ENCODE results near the gene ZNF341. TPM values are rescaled to one million over a fixed set of nuclear protein-coding genes. Genes with fewer than 3 reads are reported as not detected.

Gene ZNF341
- total and polyA plus RNA-seq, 2 experiments from 2014 or later: 2.3 to 2.8 TPM

GRCh38 chr20:33803921-33804337 lies 72.1 kb downstream of the ZNF341 start:
- peak; percentile 88 for DNase-seq
- Histone ChIP-seq H3K9me3 (ENCODE audit: low read depth) (no peaks in the 10 kb centered on the region), H3K4me1 (ENCODE audit: insufficient read depth) (peaks cover 14% of the 10 kb centered on the region), H3K27ac (peak overlapping the region; percentile 79), H3K36me3 (ENCODE audit: low read depth) (no peaks in the 10 kb centered on the region), H3K9me2 (ENCODE audit: insufficient read depth) (no peaks in the 10 kb centered on the region), H3K79me2 (ENCODE audit: insufficient read depth) (no peaks in the 10 kb centered on the region), H2AFZ (peak overlapping the region; percentile 77), H3F3A (ENCODE audit: insufficient read depth) (peaks cover 23% of the 10 kb centered on the region), H3K27me3 (replicated peaks; ENCODE audit: insufficient read depth) (no peaks in the 10 kb centered on the region), H4K20me1 (ENCODE audit: insufficient read depth) (no peaks in the 10 kb centered on the region), H3K4me2 (ENCODE audit: unreplicated experiment) (peak overlapping the region; percentile 54), H3K4me3 (peak overlapping the region; percentile 34; the same call in 1 of the 2 replicates), H3K9ac (peak overlapping the region; percentile 60)
- no peak for TF ChIP-seq EZH2 (IDR thresholded peaks at IDR 0.05; ENCODE audit: insufficient read depth, poor library complexity, severe bottlenecking)
- TF ChIP-seq EZH2phosphoT487 (IDR thresholded peaks at IDR 0.05; ENCODE audit: insufficient read depth, low read depth): no peak
- in situ Hi-C loops (cut with MboI): no loop called here
- WGBS, 2 experiments (ENCODE audit: low coverage in 1 of 2, low lambda C conversion rate in 2 of 2, missing lambda C conversion rate in 2 of 2): 0 to 4% methylated on average over 2 of the region's 2 CpGs

GRCh38 chr20:33808388-33808787 lies 76.6 kb downstream of the ZNF341 start:
- H4K20me1 ChIP-seq (ENCODE audit: insufficient read depth): no peaks in the 10 kb centered on the region; the same call in 1 of the 2 replicates
- no peak for DNase-seq
- H3K9me3 ChIP-seq (ENCODE audit: low read depth): no peaks in the 10 kb centered on the region
- no peaks in the 10 kb centered on the region for H3K36me3 ChIP-seq (ENCODE audit: low read depth)
- no peaks in the 10 kb centered on the region for H3K27me3 ChIP-seq (replicated peaks; ENCODE audit: insufficient read depth)
- peaks cover 21% of the 10 kb centered on the region for H3K4me1 ChIP-seq (ENCODE audit: insufficient read depth)
- H3K9ac ChIP-seq: no peak overlapping the region
- H3K9me2 ChIP-seq (ENCODE audit: insufficient read depth): no peaks in the 10 kb centered on the region
- H2AFZ ChIP-seq: no peak overlapping the region
- WGBS, 2 experiments (ENCODE audit: low coverage in 1 of 2, low lambda C conversion rate in 2 of 2, missing lambda C conversion rate in 2 of 2): 79 to 84% methylated on average over 3 of the region's 3 CpGs
- peaks cover 18% of the 10 kb centered on the region for H3K79me2 ChIP-seq (ENCODE audit: insufficient read depth)
- in situ Hi-C loops (cut with MboI): no loop called here
- no peak overlapping the region for H3K27ac ChIP-seq
- no peak for TF ChIP-seq EZH2phosphoT487 (IDR thresholded peaks at IDR 0.05; ENCODE audit: insufficient read depth, low read depth)
- TF ChIP-seq EZH2 (IDR thresholded peaks at IDR 0.05; ENCODE audit: insufficient read depth, poor library complexity, severe bottlenecking): no peak
- no peak overlapping the region for H3K4me3 ChIP-seq
- peaks cover 36% of the 10 kb centered on the region for H3F3A ChIP-seq (ENCODE audit: insufficient read depth)
- no peak overlapping the region for H3K4me2 ChIP-seq (ENCODE audit: unreplicated experiment)

- DNase-seq: no peak
- no peaks in the 10 kb centered on the region for H3K9me2 ChIP-seq (ENCODE audit: insufficient read depth)
- H3K4me3 ChIP-seq: no peak overlapping the region
- in situ Hi-C loops (cut with MboI): no loop called here
- no peaks in the 10 kb centered on the region for H3K9me3 ChIP-seq (ENCODE audit: low read depth)
- H3K27ac ChIP-seq: no peak overlapping the region
- H3K9ac ChIP-seq: no peak overlapping the region
- H2AFZ ChIP-seq: 0 out of 2 replicates have a peak overlapping the region, but pooled peaks have one; percentile 0
- H3K36me3 ChIP-seq (ENCODE audit: low read depth): no peaks in the 10 kb centered on the region
- peaks cover 17% of the 10 kb centered on the region for H3F3A ChIP-seq (ENCODE audit: insufficient read depth)
- H3K4me1 ChIP-seq (ENCODE audit: insufficient read depth): peaks cover 19% of the 10 kb centered on the region
- H3K27me3 ChIP-seq (replicated peaks; ENCODE audit: insufficient read depth): no peaks in the 10 kb centered on the region
- peaks cover 37% of the 10 kb centered on the region for H3K79me2 ChIP-seq (ENCODE audit: insufficient read depth)
- peaks cover 11% of the 10 kb centered on the region for H4K20me1 ChIP-seq (ENCODE audit: insufficient read depth)
- H3K4me2 ChIP-seq (ENCODE audit: unreplicated experiment): no peak overlapping the region
- TF ChIP-seq EZH2phosphoT487 (IDR thresholded peaks at IDR 0.05; ENCODE audit: insufficient read depth, low read depth) (no peak), EZH2 (IDR thresholded peaks at IDR 0.05; ENCODE audit: insufficient read depth, poor library complexity, severe bottlenecking) (no peak)
- 31 to 37% methylated on average over 5 of the region's 5 CpGs for WGBS, 2 experiments (ENCODE audit: low coverage in 1 of 2, low lambda C conversion rate in 2 of 2, missing lambda C conversion rate in 2 of 2)
Measured at GRCh38 chr20:33810259-33810658, 78.5 kb downstream of the ZNF341 start.

- Histone ChIP-seq H3K36me3 (ENCODE audit: low read depth) (no peaks in the 10 kb centered on the region), H3K4me1 (ENCODE audit: insufficient read depth) (peaks cover 19% of the 10 kb centered on the region), H3F3A (ENCODE audit: insufficient read depth) (peaks cover 14% of the 10 kb centered on the region), H3K27ac (peak within 1 kb of the TSS; percentile 98), H3K4me3 (peak within 1 kb of the TSS; percentile 93), H3K9ac (peak within 1 kb of the TSS; percentile 98), H3K27me3 (replicated peaks; ENCODE audit: insufficient read depth) (no peaks in the 10 kb centered on the region), H4K20me1 (ENCODE audit: insufficient read depth) (peaks cover 19% of the 10 kb centered on the region), H3K9me2 (ENCODE audit: insufficient read depth) (no peaks in the 10 kb centered on the region), H2AFZ (peak within 1 kb of the TSS; percentile 63), H3K4me2 (ENCODE audit: unreplicated experiment) (peak within 1 kb of the TSS; percentile 97), H3K79me2 (ENCODE audit: insufficient read depth) (peaks cover 46% of the 10 kb centered on the region), H3K9me3 (ENCODE audit: low read depth) (no peaks in the 10 kb centered on the region)
- 1 to 2% methylated on average over 37 to 51 of the region's 71 CpGs for WGBS, 2 experiments (ENCODE audit: low coverage in 1 of 2, low lambda C conversion rate in 2 of 2, missing lambda C conversion rate in 2 of 2)
- peak; percentile 100 for DNase-seq
- no peak for TF ChIP-seq EZH2 (IDR thresholded peaks at IDR 0.05; ENCODE audit: insufficient read depth, poor library complexity, severe bottlenecking)
- no peak for TF ChIP-seq EZH2phosphoT487 (IDR thresholded peaks at IDR 0.05; ENCODE audit: insufficient read depth, low read depth)
- in situ Hi-C loops (cut with MboI): no loop called here
Measured at GRCh38 chr20:33810885-33811775, 79.3 kb downstream of the ZNF341 start, which contains the start of gene CHMP4B. Gene CHMP4B, plus strand, starts transcription at chr20:33811348. Its CDS starts 121 bp downstream, at chr20:33811469.
